Lower lobe of right lung (tissue), 2 donors: ENCODE measurements around the gene ANKRD13A. TPM values are rescaled to one million over a fixed set of nuclear protein-coding genes. Genes with fewer than 3 reads are reported as not detected.

Source experiments
- ATAC-seq, 2 donors: fragments of 200-7000 bp; cut with Tn5 transposase; one replicate each; pipeline ENCODE4 v1.9.1; 2020 to 2022; ENCODE audit warnings: mild to moderate bottlenecking in 2 of 2, moderate library complexity in 2 of 2
- DNase-seq: peaks from one replicate; pipeline ENCODE4 v3.0.0-alpha.2; 2020
- H3K27ac ChIP-seq: fragments of 200-600 bp; one replicate; pipeline ENCODE4 v1.8.0; 2022
- H3K27me3 ChIP-seq: fragments of 200-600 bp; one replicate; pipeline ENCODE4 v1.8.0; 2022; ENCODE audit warnings: low read depth
- H3K36me3 ChIP-seq: fragments of 200-600 bp; one replicate; pipeline ENCODE4 v1.8.0; 2022; ENCODE audit warnings: mild to moderate bottlenecking
- H3K4me1 ChIP-seq: fragments of 200-600 bp; one replicate; pipeline ENCODE4 v1.8.0; 2022
- H3K4me3 ChIP-seq: fragments of 200-600 bp; one replicate; pipeline ENCODE4 v1.8.0; 2022; ENCODE audit warnings: mild to moderate bottlenecking
- H3K9me3 ChIP-seq: fragments of 200-600 bp; one replicate; pipeline ENCODE4 v1.8.0; 2022
- CTCF ChIP-seq: fragments of 200-600 bp; IDR thresholded peaks from one replicate; pipeline ENCODE4 v1.8.0; 2022; ENCODE audit warnings: antibody characterized with exemption, mild to moderate bottlenecking
- intact Hi-C: fragments of 100-400 bp; cut with DNase I; formaldehyde crosslinking; loops from one replicate; pipeline ENCODE4 v1.11.0; 2022
- total RNA-seq: library from RNA; stranded (reverse); fragmentation: NEBNext Ultra II Directional; extraction: Animal tissue kit (Norgen Biotek cat#: 25700); gene quantifications from one replicate; pipeline ENCODE4 v1.2.1, GENCODE V29; 2021
- donor health status: DM: no; HTN: yes; CAD: no; lungs with severe emphysema.

ANKRD13A gene
- total RNA-seq, 1 donor from 2014 or later, result 62.5 TPM

GRCh38 chr12:109961612-109962011 is 37.6 kb upstream of the ANKRD13A start:
- Histone ChIP-seq H3K4me1 (peaks cover 4% of the 10 kb centered on the region), H3K4me3 (no peak overlapping the region), H3K36me3 (peaks cover 93% of the 10 kb centered on the region), H3K27ac (no peak overlapping the region), H3K9me3 (no peaks in the 10 kb centered on the region), H3K27me3 (no peaks in the 10 kb centered on the region)
- DNase-seq (no peak), ATAC-seq (no peak)
- intact Hi-C loops, result no loop called here
- no peak for TF ChIP-seq CTCF

- peaks cover 4% of the 10 kb centered on the region for H3K4me1 ChIP-seq
- TF ChIP-seq CTCF, result no peak
- DNase-seq, result no peak
- H3K27me3 ChIP-seq, result no peaks in the 10 kb centered on the region
- no peak overlapping the region for H3K27ac ChIP-seq
- H3K9me3 ChIP-seq, result no peaks in the 10 kb centered on the region
- ATAC-seq, result no peak
- intact Hi-C loops, result no loop called here
- H3K4me3 ChIP-seq, result no peak overlapping the region
- H3K36me3 ChIP-seq, result peaks cover 93% of the 10 kb centered on the region
These were observed 36.8 kb upstream of the ANKRD13A start for GRCh38 chr12:109962398-109962797.

- no peak for ATAC-seq
These were observed 35.9 kb upstream of the ANKRD13A start for GRCh38 chr12:109963330-109963729.

GRCh38 chr12:109963743-109964429 is 35.3 kb upstream of the ANKRD13A start:
- intact Hi-C loops, result no loop called here
- no peaks in the 10 kb centered on the region for H3K9me3 ChIP-seq
- peaks cover 4% of the 10 kb centered on the region for H3K4me1 ChIP-seq
- no peaks in the 10 kb centered on the region for H3K27me3 ChIP-seq
- H3K27ac ChIP-seq, result no peak overlapping the region
- ATAC-seq, result no peak
- no peak overlapping the region for H3K4me3 ChIP-seq
- no peak for DNase-seq
- H3K36me3 ChIP-seq, result peaks cover 88% of the 10 kb centered on the region
- TF ChIP-seq CTCF, result no peak

More at GRCh38 chr12:109963330-109963729, 35.9 kb upstream of the ANKRD13A start:
- H3K4me1 ChIP-seq, result peaks cover 4% of the 10 kb centered on the region
- DNase-seq, result no peak
- peaks cover 88% of the 10 kb centered on the region for H3K36me3 ChIP-seq
- H3K27ac ChIP-seq, result no peak overlapping the region
- H3K9me3 ChIP-seq, result no peaks in the 10 kb centered on the region
- no peak overlapping the region for H3K4me3 ChIP-seq
- no peak for TF ChIP-seq CTCF
- H3K27me3 ChIP-seq, result no peaks in the 10 kb centered on the region
- intact Hi-C loops, result no loop called here

GRCh38 chr12:109966546-109966945 is 32.7 kb upstream of the ANKRD13A start:
- no peak for DNase-seq
- H3K4me3 ChIP-seq, result no peak overlapping the region
- H3K9me3 ChIP-seq, result no peaks in the 10 kb centered on the region
- no peak for ATAC-seq
- TF ChIP-seq CTCF, result no peak
- no peak overlapping the region for H3K27ac ChIP-seq
- intact Hi-C loops, result no loop called here
- H3K36me3 ChIP-seq, result peaks cover 88% of the 10 kb centered on the region
- no peaks in the 10 kb centered on the region for H3K27me3 ChIP-seq
- peaks cover 4% of the 10 kb centered on the region for H3K4me1 ChIP-seq
